Measurements from ENCODE around the gene B4GALT2. TPM values are rescaled to one million over a fixed set of nuclear protein-coding genes. Genes with fewer than 3 reads are reported as not detected.

B4GALT2 gene
- total and polyA plus RNA-seq, 10 of the 15 experiments (the other 5 are each of a cell fraction or from before 2014, with no cell fraction given): 0.98 to 61.0 (median 23.4) TPM

- RAD21 ChIA-PET (ENCODE audit: unreplicated experiment): interaction anchor here (0.7 to 4.5 kb wide), 8 partner anchors 12 to 274 kb away, joined by 3 to 39 read pairs (median 4); partner anchors contain the start of gene IPO13
- H4K20me1 ChIP-seq (ENCODE audit: control insufficient read depth, insufficient read depth): no peaks in the 10 kb centered on the region
- FAIRE-seq: no peak
- POLR2A ChIA-PET: no interaction called here
- no peak overlapping the region for H3K4me2 ChIP-seq (ENCODE audit: control insufficient read depth, insufficient read depth)
- TF ChIP-seq GABPA (IDR thresholded peaks at IDR 0.05; ENCODE audit: low read depth) (no peak), BCL3 (IDR thresholded peaks at IDR 0.05; ENCODE audit: borderline replicate concordance, insufficient read depth, low read depth, low read length, poor library complexity, severe bottlenecking) (peak; percentile 65)
- H3K9ac ChIP-seq (ENCODE audit: control insufficient read depth, insufficient read depth, low read length): no peak overlapping the region
- no TSS peak for BruUV-seq (replicated peaks)
- 56% methylated on average over 5 of the region's 5 CpGs for WGBS (ENCODE audit: insufficient coverage, insufficient replicate concordance, low lambda C conversion rate, missing lambda C conversion rate)
- CTCF ChIA-PET: interaction anchor here (0.6 to 8.9 kb wide), 24 partner anchors 10 to 798 kb away, joined by 3 to 167 read pairs (median 4); partner anchors contain the start of gene DPH2
- no peak overlapping the region for H3K4me3 ChIP-seq
- SMC1A ChIA-PET (ENCODE audit: uncharacterized antibody, unreplicated experiment): interaction anchor here (0.6 to 3.4 kb wide), 15 partner anchors 10 to 558 kb away, joined by 3 to 37 read pairs (median 4); no protein-coding TSS in a partner anchor
- no peaks in the 10 kb centered on the region for H3K36me3 ChIP-seq (ENCODE audit: control insufficient read depth in 2 of 2, insufficient read depth in 2 of 2, low read length in 1 of 2)
- H3K9me3 ChIP-seq (replicated peaks; ENCODE audit: control insufficient read depth, insufficient read depth, low read length): no peaks in the 10 kb centered on the region
- no peaks in the 10 kb centered on the region for H3K27me3 ChIP-seq (replicated peaks in 1 of 2; ENCODE audit: control insufficient read depth in 2 of 2, insufficient read depth in 2 of 2, low read length in 1 of 2)
- H3K27ac ChIP-seq (ENCODE audit: control insufficient read depth, insufficient read depth): no peak overlapping the region
- no peak overlapping the region for H2AFZ ChIP-seq (ENCODE audit: control insufficient read depth, low read depth, low read length)
- in situ Hi-C loops (cut with MboI) (loop anchor here (10.0 kb wide), 1 partner anchor 272 kb away; no protein-coding TSS in a partner anchor), intact Hi-C loops (cut with micrococcal nuclease; ENCODE audit: unreplicated experiment) (loop anchor here (5.0 kb wide), 1 partner anchor 90 kb away; the partner anchor contains the start of gene IPO13)
- no peak for ATAC-seq
- H3K4me1 ChIP-seq (ENCODE audit: control insufficient read depth, insufficient read depth, low read length): peaks cover 9% of the 10 kb centered on the region; the same call in 1 of the 2 replicates
- H3K79me2 ChIP-seq (ENCODE audit: control insufficient read depth, insufficient read depth, low read length): no peaks in the 10 kb centered on the region
- no peak for DNase-seq (ENCODE audit: low read depth, low spot score)
These were observed 58.1 kb downstream of the B4GALT2 start for GRCh38 chr1:44037154-44037553.

GRCh38 chr1:44038876-44039657, 60.1 kb downstream of the B4GALT2 start:
- FAIRE-seq: no peak
- Histone ChIP-seq H3K9ac (ENCODE audit: control insufficient read depth, insufficient read depth, low read length) (no peak overlapping the region), H3K79me2 (ENCODE audit: control insufficient read depth, insufficient read depth, low read length) (no peaks in the 10 kb centered on the region), H3K4me1 (ENCODE audit: control insufficient read depth, insufficient read depth, low read length) (peaks cover 9% of the 10 kb centered on the region; the same call in 1 of the 2 replicates), H2AFZ (ENCODE audit: control insufficient read depth, low read depth, low read length) (no peak overlapping the region), H3K4me2 (ENCODE audit: control insufficient read depth, insufficient read depth) (no peak overlapping the region), H3K4me3 (no peak overlapping the region), H4K20me1 (ENCODE audit: control insufficient read depth, insufficient read depth) (no peaks in the 10 kb centered on the region), H3K27me3 (replicated peaks in 1 of 2; ENCODE audit: control insufficient read depth in 2 of 2, insufficient read depth in 2 of 2, low read length in 1 of 2) (no peaks in the 10 kb centered on the region), H3K36me3 (ENCODE audit: control insufficient read depth in 2 of 2, insufficient read depth in 2 of 2, low read length in 1 of 2) (no peaks in the 10 kb centered on the region), H3K9me3 (replicated peaks; ENCODE audit: control insufficient read depth, insufficient read depth, low read length) (no peaks in the 10 kb centered on the region), H3K27ac (ENCODE audit: control insufficient read depth, insufficient read depth) (no peak overlapping the region)
- SMC1A ChIA-PET (ENCODE audit: uncharacterized antibody, unreplicated experiment): no interaction called here
- RAD21 ChIA-PET (ENCODE audit: unreplicated experiment): no interaction called here
- ATAC-seq: no peak
- POLR2A ChIA-PET: interaction anchor here (0.7 kb wide), 1 partner anchor 45 kb away, joined by 5 read pairs; no protein-coding TSS in a partner anchor
- no peak for DNase-seq (ENCODE audit: low read depth, low spot score)
- intact Hi-C loops (cut with micrococcal nuclease; ENCODE audit: unreplicated experiment) (loop anchor here (5.0 kb wide), 1 partner anchor 92 kb away; the partner anchor contains the start of gene IPO13), in situ Hi-C loops (cut with MboI) (loop anchor here (10.0 kb wide), 1 partner anchor 274 kb away; no protein-coding TSS in a partner anchor)
- 81% methylated on average over 2 of the region's 2 CpGs for WGBS (ENCODE audit: insufficient coverage, insufficient replicate concordance, low lambda C conversion rate, missing lambda C conversion rate)
- BruUV-seq (replicated peaks): no TSS peak
- CTCF ChIA-PET: interaction anchor here (1.0 to 12.6 kb wide), 4 partner anchors 17 to 275 kb away, joined by 3 to 167 read pairs (median 3); no protein-coding TSS in a partner anchor
- TF ChIP-seq IKZF1 (conservative IDR thresholded peaks at IDR 0.05) (no peak), NKRF (conservative IDR thresholded peaks at IDR 0.05) (no peak), REST (IDR thresholded peaks at IDR 0.05; ENCODE audit: low read depth, low read length) (no peak), POLR2A (IDR thresholded peaks at IDR 0.05; ENCODE audit: low read depth, low read length) (no peak)

Data from GM12878 (cell line).